OCI-LY1 (cell line): ENCODE results near the gene NOTCH4.

ENCODE experiments used
- CTCF ChIP-seq: fragments of 200-600 bp; sonication (generic), shearing (Covaris generic); IDR thresholded peaks from 2 replicates; pipeline ENCODE4 v1.5.1; 2017; ENCODE audit warnings: mild to moderate bottlenecking, antibody characterized with exemption, low read length, moderate library complexity, mixed read lengths
- EZH2 ChIP-seq: fragments of 200-600 bp; sonication (generic), shearing (Covaris generic); IDR thresholded peaks from 2 replicates; pipeline ENCODE4 v1.8.0; 2017; ENCODE audit warnings: borderline replicate concordance, mixed run types, mild to moderate bottlenecking, antibody characterized with exemption, low read length, moderate library complexity, mixed read lengths

- TF ChIP-seq CTCF = no peak
- no peak for TF ChIP-seq EZH2
These were observed 1.3 kb downstream of the NOTCH4 start for GRCh38 chr6:32222333-32223230.
